Loucy (cell line): Measurements from ENCODE around the gene CUX1.

Experiments
- H2AFZ ChIP-seq: fragments of 200-600 bp; sonication (generic); 2 replicates; pipeline ENCODE4 v1.6.0; 2016; ENCODE audit warnings: antibody characterized with exemption, mild to moderate bottlenecking, low read length, moderate library complexity
- H3F3A ChIP-seq: fragments of 200-600 bp; 2 replicates; pipeline ENCODE4 v1.6.0; 2016; ENCODE audit warnings: antibody characterized with exemption, low read depth, mild to moderate bottlenecking
- H3K27me3 ChIP-seq: fragments of 200-600 bp; sonication (generic); 2 replicates; pipeline ENCODE4 v1.6.1; 2014; ENCODE audit warnings: low read length, mild to moderate bottlenecking; ENCODE audit not compliant: insufficient read depth, poor library complexity, severe bottlenecking
- H3K36me3 ChIP-seq: fragments of 200-600 bp; sonication (generic); 2 replicates; pipeline ENCODE4 v1.6.1; 2016; ENCODE audit warnings: low read length; ENCODE audit not compliant: insufficient read depth
- H3K4me1 ChIP-seq: fragments of 200-600 bp; sonication (generic); 2 replicates; pipeline ENCODE4 v1.5.1; 2014; ENCODE audit warnings: low read length, mild to moderate bottlenecking; ENCODE audit not compliant: insufficient read depth, poor library complexity, severe bottlenecking
- H3K4me2 ChIP-seq: fragments of 200-600 bp; sonication (generic); 2 replicates; pipeline ENCODE4 v1.6.0; 2014; ENCODE audit warnings: antibody characterized with exemption, low read length, low read depth, mild to moderate bottlenecking; ENCODE audit not compliant: poor library complexity, severe bottlenecking
- H3K4me3 ChIP-seq: fragments of 200-600 bp; sonication (generic); 2 replicates; pipeline ENCODE4 v1.5.1; 2014; ENCODE audit warnings: low read length, mild to moderate bottlenecking, mixed read lengths; ENCODE audit not compliant: poor library complexity, severe bottlenecking
- H3K79me2 ChIP-seq: fragments of 200-600 bp; sonication (generic); 2 replicates; pipeline ENCODE4 v1.6.1; 2014; ENCODE audit warnings: low read length; ENCODE audit not compliant: insufficient read depth
- H3K9ac ChIP-seq: fragments of 200-600 bp; sonication (generic); 2 replicates; pipeline ENCODE4 v1.6.0; 2014; ENCODE audit warnings: mild to moderate bottlenecking, low read depth, low read length, moderate library complexity; ENCODE audit not compliant: poor library complexity, severe bottlenecking
- H3K9me2 ChIP-seq: fragments of 200-600 bp; sonication (generic); replicated peaks from 2 replicates; pipeline ENCODE4 v1.6.1; 2016; ENCODE audit warnings: low read depth, low read length, mixed read lengths
- H3K9me3 ChIP-seq: fragments of 200-600 bp; sonication (generic); 2 replicates; pipeline ENCODE4 v1.6.1; 2014; ENCODE audit warnings: mild to moderate bottlenecking, antibody characterized with exemption, low read length, low read depth; ENCODE audit not compliant: insufficient read depth
- H4K20me1 ChIP-seq: fragments of 200-600 bp; sonication (generic); 2 replicates; pipeline ENCODE4 v1.6.0; 2014; ENCODE audit warnings: antibody characterized with exemption, low read length, mild to moderate bottlenecking; ENCODE audit not compliant: insufficient read depth, poor library complexity, severe bottlenecking
- EZH2phosphoT487 ChIP-seq: fragments of 200-600 bp; IDR thresholded peaks from 2 replicates; pipeline ENCODE4 v1.6.1; 2018; ENCODE audit warnings: antibody characterized with exemption, mild to moderate bottlenecking, moderate library complexity, borderline replicate concordance
- TF ChIP-seq, protein P1 (sequence below): fragments of 200-600 bp; sonication (generic); conservative IDR thresholded peaks from 2 replicates; pipeline ENCODE4 v1.5.1; 2014; ENCODE audit warnings: mild to moderate bottlenecking, antibody characterized with exemption, low read length

Gene CUX1

DNA sequence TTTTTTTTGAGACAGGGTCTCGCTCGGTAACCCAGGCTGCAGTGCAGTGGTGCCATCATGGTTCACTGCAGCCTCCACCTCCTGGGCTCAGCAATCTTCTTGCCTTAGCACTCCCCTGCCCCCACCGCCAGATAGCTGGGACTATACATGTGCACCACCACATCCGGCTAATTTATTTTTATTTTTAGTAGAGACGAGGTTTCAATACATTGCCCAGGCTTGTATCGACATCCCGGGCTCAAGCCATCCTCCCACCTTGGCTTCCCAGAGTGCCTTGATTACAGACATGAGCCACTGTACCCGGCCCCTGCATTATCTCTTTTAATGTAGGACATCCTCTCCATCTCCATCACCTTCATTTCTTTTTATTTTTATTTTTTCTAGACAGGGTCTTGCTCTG lies 213.3 kb downstream of the CUX1 start:
- H3K4me2 ChIP-seq: no peak overlapping the region
- no peak overlapping the region for H2AFZ ChIP-seq
- no peaks in the 10 kb centered on the region for H3K27me3 ChIP-seq
- no peaks in the 10 kb centered on the region for H3K9me3 ChIP-seq
- no peak overlapping the region for H3K4me3 ChIP-seq
- peaks cover 28% of the 10 kb centered on the region; the same call in 1 of the 2 replicates for H3K36me3 ChIP-seq
- H3K4me1 ChIP-seq: no peaks in the 10 kb centered on the region
- no peak overlapping the region for H3K9ac ChIP-seq
- no peaks in the 10 kb centered on the region for H3K9me2 ChIP-seq
- no peaks in the 10 kb centered on the region for H4K20me1 ChIP-seq
- H3F3A ChIP-seq: no peaks in the 10 kb centered on the region
- TF ChIP-seq, protein P1, sequence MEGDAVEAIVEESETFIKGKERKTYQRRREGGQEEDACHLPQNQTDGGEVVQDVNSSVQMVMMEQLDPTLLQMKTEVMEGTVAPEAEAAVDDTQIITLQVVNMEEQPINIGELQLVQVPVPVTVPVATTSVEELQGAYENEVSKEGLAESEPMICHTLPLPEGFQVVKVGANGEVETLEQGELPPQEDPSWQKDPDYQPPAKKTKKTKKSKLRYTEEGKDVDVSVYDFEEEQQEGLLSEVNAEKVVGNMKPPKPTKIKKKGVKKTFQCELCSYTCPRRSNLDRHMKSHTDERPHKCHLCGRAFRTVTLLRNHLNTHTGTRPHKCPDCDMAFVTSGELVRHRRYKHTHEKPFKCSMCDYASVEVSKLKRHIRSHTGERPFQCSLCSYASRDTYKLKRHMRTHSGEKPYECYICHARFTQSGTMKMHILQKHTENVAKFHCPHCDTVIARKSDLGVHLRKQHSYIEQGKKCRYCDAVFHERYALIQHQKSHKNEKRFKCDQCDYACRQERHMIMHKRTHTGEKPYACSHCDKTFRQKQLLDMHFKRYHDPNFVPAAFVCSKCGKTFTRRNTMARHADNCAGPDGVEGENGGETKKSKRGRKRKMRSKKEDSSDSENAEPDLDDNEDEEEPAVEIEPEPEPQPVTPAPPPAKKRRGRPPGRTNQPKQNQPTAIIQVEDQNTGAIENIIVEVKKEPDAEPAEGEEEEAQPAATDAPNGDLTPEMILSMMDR: no peak
- no peak for TF ChIP-seq EZH2phosphoT487
- H3K79me2 ChIP-seq: peaks cover 3% of the 10 kb centered on the region; the same call in 1 of the 2 replicates

DNA sequence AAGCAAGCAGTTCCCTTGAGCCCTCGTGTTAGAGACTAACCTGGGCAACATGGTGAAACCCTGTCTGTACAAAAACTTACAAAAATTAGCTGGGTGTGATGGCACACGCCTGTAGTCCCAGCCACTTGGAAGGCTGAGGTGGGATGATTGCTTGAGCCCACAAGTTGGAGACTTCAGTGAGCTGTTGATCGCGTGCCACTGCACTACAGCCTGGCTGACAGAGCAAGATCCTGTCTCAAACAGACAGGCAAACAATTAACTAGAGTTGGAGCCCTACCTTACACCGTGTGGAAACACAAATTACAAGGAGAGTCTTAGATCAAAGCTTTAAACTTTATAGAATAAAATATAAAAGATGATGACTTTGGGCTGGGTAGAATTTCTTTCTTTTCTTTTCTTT lies 219.5 kb downstream of the CUX1 start:
- no peaks in the 10 kb centered on the region for H4K20me1 ChIP-seq
- no peak overlapping the region for H3K9ac ChIP-seq
- peaks cover 4% of the 10 kb centered on the region; the same call in 1 of the 2 replicates for H3K79me2 ChIP-seq
- no peaks in the 10 kb centered on the region for H3K27me3 ChIP-seq
- H3K9me3 ChIP-seq: no peaks in the 10 kb centered on the region
- H3K36me3 ChIP-seq: peaks cover 7% of the 10 kb centered on the region; the same call in 1 of the 2 replicates
- no peaks in the 10 kb centered on the region for H3K9me2 ChIP-seq
- H2AFZ ChIP-seq: no peak overlapping the region
- H3K4me1 ChIP-seq: no peaks in the 10 kb centered on the region
- H3K4me2 ChIP-seq: no peak overlapping the region
- no peak for TF ChIP-seq EZH2phosphoT487
- TF ChIP-seq, protein P1: no peak
- no peak overlapping the region for H3K4me3 ChIP-seq
- H3F3A ChIP-seq: no peaks in the 10 kb centered on the region

DNA sequence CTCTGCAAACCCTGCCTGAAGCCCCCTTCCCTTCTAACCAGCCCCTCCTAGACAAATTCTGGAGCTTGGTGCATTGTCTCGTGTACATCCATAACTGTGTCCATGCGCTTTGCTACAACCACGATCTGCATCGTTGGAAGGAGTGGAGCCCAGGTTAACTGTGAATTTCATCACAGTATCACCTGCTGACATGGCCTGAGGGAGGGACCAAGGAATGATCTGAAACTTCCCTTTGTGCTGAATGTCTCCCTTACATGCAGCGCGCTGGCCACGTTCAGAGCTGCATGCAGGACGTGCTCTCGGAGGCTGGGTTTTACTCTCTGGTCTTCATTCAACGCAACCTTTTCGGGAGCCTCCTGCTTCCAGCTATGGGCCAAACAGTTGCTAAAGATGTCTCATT lies 222.3 kb downstream of the CUX1 start:
- no peaks in the 10 kb centered on the region for H3K27me3 ChIP-seq
- TF ChIP-seq EZH2phosphoT487: no peak
- TF ChIP-seq, protein P1: no peak
- no peaks in the 10 kb centered on the region for H3K9me3 ChIP-seq
- H3K9me2 ChIP-seq: no peaks in the 10 kb centered on the region
- no peaks in the 10 kb centered on the region for H3F3A ChIP-seq
- H3K79me2 ChIP-seq: peaks cover 21% of the 10 kb centered on the region; the same call in 1 of the 2 replicates
- H3K4me2 ChIP-seq: no peak overlapping the region
- H2AFZ ChIP-seq: no peak overlapping the region
- H4K20me1 ChIP-seq: no peaks in the 10 kb centered on the region
- H3K4me3 ChIP-seq: no peak overlapping the region
- peaks cover 7% of the 10 kb centered on the region; the same call in 1 of the 2 replicates for H3K36me3 ChIP-seq
- H3K9ac ChIP-seq: no peak overlapping the region
- no peaks in the 10 kb centered on the region for H3K4me1 ChIP-seq
